NCI-H748 (cell line): ENCODE measurements around the gene DDC.
A peak's percentile ranks its signal among the peaks of the same experiment; 100 is the strongest.
"Not testable (repeated sequence)": the region's sequence is repeated elsewhere in the genome, so short reads cannot be mapped to it uniquely, and the experiment has no call there.

Source experiments
- DNase-seq: peaks from one replicate; lab custom pipeline; 2025; ENCODE audit not compliant: unreplicated experiment; lab: John Stamatoyannopoulos, UW

The DDC gene

GRCh38 chr7:50556247-50556991, 8.8 kb downstream of the DDC start:
- peak; percentile 35 for DNase-seq

DNA sequence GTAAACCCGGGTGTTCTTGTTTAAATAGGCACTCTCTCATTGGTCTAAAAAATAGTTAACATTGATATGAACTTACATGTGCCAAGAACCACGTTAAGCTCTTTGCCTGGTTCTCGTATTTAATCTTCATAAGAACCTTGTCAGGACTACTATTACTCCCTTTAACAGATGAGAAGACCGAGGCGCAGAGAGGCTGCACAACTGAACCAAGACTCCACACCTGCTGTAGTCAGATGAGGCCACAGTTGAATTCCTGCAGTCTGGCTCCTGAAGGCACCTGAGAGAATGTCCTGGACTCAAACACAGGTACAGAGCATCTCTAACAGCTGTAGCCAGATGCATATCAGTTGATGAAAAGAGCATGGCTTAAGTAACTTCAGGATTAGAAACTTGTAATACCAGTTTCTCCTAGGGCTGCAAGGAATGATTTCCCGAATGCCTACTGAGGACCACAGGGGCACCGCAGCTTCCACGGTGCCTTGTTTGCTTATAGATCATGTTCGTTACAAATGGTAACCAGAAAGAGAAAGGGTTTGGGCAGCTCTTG, 9.5 kb downstream of the DDC start:
- DNase-seq, result peak; percentile 65

GRCh38 chr7:50554431-50555322, 10.5 kb downstream of the DDC start:
- no peak for DNase-seq

- DNase-seq, result no peak
Observed at GRCh38 chr7:50553973-50554372, 11.2 kb downstream of the DDC start.

DNA sequence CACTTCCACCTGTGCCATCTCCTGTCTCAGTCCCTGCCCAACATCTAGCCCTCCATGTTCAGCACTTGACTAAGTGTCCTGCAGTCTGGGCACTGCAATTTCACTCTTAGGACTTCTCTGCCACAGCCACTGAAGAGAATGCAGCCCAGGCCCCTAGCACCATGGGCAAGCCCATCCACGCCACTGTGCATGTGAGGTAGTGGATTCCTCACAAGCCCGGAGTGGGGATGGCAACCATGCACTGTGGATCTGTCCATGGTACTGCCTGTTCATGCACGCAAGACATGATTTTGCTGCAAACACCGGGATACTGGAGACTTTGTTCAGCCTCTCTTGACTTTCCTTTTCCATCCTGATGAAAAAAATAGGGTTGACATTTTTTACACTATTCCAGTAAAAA, 12.3 kb downstream of the DDC start:
- no peak for DNase-seq

DNA sequence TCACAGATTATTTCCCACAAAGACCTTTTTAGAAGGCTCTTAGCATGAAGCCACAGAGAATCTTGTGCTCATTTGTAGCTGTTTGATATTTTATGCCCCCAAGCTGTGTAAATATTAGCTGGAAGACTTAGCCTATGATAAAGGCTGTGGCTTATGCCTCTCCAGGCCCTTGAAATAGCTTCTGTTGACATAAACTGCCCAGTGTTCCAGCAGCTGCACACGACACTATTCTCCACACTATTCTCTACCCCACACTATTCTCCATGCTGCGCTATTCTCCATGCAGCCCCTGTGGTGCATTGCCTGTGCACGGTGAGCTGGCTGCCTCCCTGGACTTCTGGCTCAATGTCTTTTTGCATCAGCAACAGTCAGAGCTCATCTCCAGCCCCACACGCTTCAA, 13.1 kb downstream of the DDC start:
- DNase-seq, result peak; percentile 99

- not testable (repeated sequence) for DNase-seq
Observed at GRCh38 chr7:50545613-50546012, 19.6 kb downstream of the DDC start.

DNA sequence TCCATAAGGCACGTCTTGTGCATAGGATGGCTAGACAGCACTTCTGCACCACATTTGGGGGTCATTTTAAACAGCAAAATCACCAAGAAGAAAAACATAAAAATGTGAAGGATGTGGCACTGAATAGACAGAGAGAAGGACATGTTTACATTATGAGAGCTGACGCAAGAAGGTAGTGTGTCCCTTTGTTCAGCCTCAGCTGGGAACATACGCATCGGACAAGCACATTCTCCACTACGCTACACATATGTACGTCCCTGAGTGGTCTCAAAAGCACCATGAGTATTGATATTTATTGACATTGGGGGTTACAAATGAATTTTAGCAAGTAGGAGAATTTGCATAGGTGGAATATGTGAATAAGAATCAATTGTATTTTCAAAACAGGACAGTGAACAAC, 20.2 kb downstream of the DDC start:
- DNase-seq, result peak; percentile 68

DNA sequence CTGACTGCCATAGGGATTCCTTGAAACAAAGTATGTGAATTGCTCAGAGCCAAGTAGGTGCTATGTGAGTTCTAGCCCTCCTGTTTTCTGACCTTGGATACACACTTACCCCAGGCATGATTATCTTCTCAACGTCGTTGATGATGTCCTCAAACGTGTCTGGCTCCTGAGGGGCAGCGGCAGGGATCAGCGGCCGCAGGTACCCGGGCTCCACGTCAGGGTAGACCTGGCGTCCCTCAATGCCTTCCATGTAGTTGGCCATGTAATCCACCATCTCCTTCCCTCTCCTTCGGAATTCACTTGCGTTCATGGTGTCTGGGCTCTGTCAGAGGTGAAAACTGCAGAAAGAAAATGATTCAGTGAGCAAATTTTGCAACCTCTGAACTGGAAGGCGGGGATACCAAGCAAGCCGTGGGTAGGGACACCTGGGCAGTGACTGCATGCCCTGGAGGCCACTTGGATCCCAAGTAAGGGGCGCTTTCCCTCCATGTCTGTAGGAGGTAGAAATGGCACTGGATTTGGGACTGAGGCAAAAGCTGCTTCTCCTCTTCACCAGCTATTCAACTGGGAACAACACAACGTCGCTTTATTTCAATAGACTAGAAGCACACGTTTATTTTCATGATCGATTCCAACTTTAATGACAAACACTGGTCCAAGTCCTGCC, 21.3 kb downstream of the DDC start:
- DNase-seq, result no peak

- no peak for DNase-seq
Observed at GRCh38 chr7:50542132-50542531, 23.1 kb downstream of the DDC start.

DNA sequence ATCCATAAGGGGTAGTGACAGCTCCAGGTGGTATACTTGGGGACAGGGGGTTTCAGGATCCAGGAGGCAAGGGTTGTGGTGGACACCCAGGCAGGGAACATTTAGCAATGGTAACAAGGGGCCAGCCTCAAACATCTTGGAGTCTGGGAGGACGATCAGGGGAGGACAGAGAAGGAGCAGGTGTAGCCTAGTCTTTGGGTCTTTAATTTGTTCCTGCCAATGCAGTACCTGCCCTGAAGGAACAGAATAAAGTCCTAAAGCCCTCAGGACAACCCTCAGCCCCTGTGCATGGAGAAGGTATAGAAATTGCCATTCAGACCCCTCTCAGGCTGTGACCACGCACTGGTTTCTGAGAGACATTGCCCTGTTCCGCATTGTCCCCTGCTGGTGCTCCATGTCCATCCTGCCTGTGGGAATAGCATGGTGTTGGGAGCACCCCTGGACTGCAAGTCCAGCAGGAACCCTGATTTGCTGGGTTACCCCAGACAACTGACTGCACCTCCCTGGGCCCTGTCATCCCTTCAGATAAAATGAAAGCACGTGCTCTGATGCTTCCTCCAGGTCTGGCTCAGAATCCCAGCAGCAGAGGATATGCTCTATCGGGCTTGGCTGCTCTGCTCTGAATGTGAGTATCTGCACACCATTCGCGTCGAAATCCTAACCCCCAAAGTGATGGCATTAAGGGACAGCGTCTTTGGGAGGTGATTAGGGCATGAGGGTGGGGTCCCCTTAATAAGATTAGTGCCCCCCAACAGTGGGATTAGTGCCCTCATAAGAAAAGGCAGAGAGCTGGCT, 24.2 kb downstream of the DDC start:
- DNase-seq, result no peak

- no peak for DNase-seq
Observed at GRCh38 chr7:50539725-50540124, 25.5 kb downstream of the DDC start.

DNA sequence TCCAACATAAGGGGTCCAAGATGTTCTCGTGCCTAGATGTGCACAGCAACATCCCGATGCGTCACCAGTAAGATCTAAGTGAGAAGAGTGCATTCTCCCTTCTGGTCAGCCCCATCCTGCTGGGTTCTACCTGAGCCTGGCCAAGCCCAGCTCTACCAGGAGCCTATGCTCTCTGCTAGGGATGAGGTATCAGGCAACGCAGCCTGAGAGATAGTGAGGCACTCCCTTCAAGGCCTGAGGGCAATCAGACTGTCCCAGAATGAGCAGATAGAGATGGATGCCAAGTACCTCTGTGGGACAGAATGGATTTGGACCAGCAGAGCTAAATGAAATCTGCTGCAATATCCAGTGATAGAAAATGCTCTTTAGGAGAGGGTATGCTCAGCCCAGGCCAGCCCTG, 26.7 kb downstream of the DDC start:
- no peak for DNase-seq

DNA sequence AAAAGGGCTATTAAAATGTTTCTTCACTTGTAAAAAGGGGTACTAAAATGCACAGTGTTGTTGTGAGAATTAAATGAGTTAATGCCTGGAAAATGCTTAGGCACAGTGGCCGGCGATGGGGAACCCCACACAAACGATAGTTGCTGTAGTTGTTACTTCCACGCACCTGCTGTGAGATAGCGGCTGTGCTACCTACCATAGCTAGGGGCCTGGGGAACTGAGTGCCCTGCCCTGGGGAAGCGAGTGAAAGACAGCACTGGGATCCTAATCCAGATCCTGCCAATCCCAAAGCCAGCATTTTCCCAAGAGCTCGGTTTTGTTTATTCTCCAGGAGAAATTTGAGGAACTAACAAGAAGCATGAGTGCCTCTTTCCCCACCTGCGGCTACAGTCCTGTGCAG, 27.8 kb downstream of the DDC start:
- DNase-seq, result no peak

- not testable (repeated sequence) for DNase-seq
Observed at GRCh38 chr7:50535291-50535711, 29.9 kb downstream of the DDC start.

DNA sequence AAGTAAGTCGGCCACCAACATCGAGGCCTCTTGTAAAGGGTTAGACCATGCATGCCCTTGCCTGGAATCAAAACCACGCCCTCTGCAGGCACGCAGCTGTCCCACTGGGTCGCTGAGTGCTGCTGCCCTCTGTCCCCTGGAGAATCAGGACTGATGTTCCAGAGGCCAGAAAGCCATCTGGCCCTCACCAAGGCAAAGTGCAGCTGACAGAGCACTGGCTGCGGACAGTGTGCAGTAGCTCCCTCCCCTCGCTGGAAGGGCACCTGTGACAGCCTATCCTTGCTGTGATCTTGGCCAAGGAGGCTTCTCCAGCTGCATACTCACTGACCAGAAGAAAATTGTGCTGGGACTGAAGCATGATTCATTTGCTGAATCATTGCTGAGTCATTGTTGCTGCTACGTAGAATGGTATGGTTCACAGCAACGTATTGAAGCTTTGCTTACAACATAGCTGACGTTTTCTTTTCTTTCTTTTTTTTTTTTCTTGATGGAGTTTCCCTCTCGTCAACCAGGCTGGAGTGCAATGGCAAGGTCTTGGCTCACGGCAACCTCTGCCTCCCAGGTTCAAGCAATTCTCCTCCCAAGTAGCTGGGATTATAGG, 30.4 kb downstream of the DDC start:
- no peak for DNase-seq

DNA sequence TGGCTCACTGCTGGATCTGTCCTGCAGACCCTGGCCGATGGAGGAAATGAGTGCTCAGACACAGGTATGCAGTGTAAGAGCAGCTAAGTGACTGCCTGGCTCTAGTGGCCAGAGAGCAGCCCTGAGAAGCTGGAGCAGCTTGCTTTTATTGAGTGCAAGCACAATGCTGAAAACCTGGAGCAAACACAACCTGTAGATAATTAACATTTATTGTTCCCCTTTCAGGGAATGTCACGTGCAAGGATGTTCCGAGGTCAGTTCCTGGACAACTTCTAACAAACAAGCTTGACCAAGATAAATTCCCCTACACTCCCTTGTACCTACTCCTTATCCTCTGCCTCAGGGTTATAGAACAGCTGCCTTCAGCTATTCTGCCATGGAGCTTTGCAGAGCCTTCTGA, 31.3 kb downstream of the DDC start:
- DNase-seq, result peak; percentile 36

DNA sequence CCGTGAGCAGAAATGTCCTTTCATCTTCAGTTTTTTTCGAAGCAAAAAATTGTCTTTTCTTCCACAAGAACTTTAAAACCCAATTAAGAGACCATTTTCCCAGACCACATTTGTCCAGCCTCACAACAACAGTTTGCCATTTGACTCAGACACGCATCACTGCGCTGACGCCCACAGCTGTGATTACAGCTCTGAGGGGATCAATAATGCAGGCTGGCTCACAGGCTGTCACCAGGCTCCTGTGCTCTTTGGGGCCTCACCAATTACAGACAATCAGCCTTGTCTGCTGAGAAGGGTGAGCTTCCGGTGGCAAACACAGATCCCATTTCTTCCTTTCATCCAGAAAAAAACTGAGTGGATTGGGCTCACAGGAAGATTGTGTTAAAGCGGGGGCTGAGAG, 33.3 kb downstream of the DDC start:
- peak; percentile 97 for DNase-seq

GRCh38 chr7:50531401-50531911, 33.7 kb downstream of the DDC start:
- peak; percentile 97 for DNase-seq

- no peak for DNase-seq
Observed at GRCh38 chr7:50530766-50531165, 34.4 kb downstream of the DDC start.
